Renal cortex interstitium (tissue), 11 donors: ENCODE measurements around the gene CIB2. TPM values are rescaled to one million over a fixed set of nuclear protein-coding genes. Genes with fewer than 3 reads are reported as not detected.

ENCODE experiments used
- DNase-seq, 11 donors: peaks; one replicate each; pipeline ENCODE4 v3.0.0-alpha.2; 2013; ENCODE audit warnings: low read depth in 9 of 11, low spot score in 4 of 11; ENCODE audit errors: extremely low read depth in 1 of 11
- polyA plus RNA-seq, 3 donors: library from polyadenylated mRNA; unstranded; fragments of 120-200 nt; gene quantifications; one replicate each; pipeline ENCODE4 v1.2.1, GENCODE V29; 2013; ENCODE audit not compliant: insufficient read length in 3 of 3

The CIB2 gene
- polyA plus RNA-seq, 3 donors: 27.6 to 38.4 (median 29.0) TPM

- DNase-seq: no peak
These were observed 72.0 kb downstream of the CIB2 start for GRCh38 chr15:78059110-78059839.

GRCh38 chr15:78058401-78058935 lies 72.8 kb downstream of the CIB2 start:
- DNase-seq: no peak

GRCh38 chr15:78057803-78058202 lies 73.4 kb downstream of the CIB2 start:
- no peak for DNase-seq

GRCh38 chr15:78056714-78057269 lies 74.5 kb downstream of the CIB2 start:
- DNase-seq: no peak

GRCh38 chr15:78055919-78056713 lies 75.1 kb downstream of the CIB2 start:
- no peak for DNase-seq

- DNase-seq: no peak
These were observed 76.3 kb downstream of the CIB2 start for GRCh38 chr15:78054966-78055365.

Other genes with a start within 250 kb of the CIB2 start
- gene TBC1D2B, start 53.7 kb downstream of the CIB2 start, polyA plus RNA-seq: 10 to 100 TPM; 27.7 to 30.5 (median 29.8) TPM
- gene SH2D7, start 38.9 kb downstream of the CIB2 start, polyA plus RNA-seq: under 1 TPM; 0.44 to 0.83 (median 0.65) TPM
- 10 to 100 TPM; 48.8 to 54.3 (median 52.6) TPM for gene IDH3A, start 17.9 kb upstream of the CIB2 start, polyA plus RNA-seq
- 1 to 10 TPM; 1.1 to 1.7 (median 1.5) TPM for gene ACSBG1, start 103.1 kb upstream of the CIB2 start, polyA plus RNA-seq
- gene DNAJA4, start 133.1 kb upstream of the CIB2 start, polyA plus RNA-seq: 10 to 100 TPM; 23.4 to 32.4 (median 25.3) TPM
- gene SKIC8, start 168.2 kb upstream of the CIB2 start, polyA plus RNA-seq: 100 to 1,000 TPM; 103 to 108 (median 108) TPM
- gene CRABP1, start 208.9 kb upstream of the CIB2 start, polyA plus RNA-seq: 10 to 100 TPM; 35.2 to 56.2 (median 44.5) TPM